A549 (cell line): ENCODE data around the gene OR10K2. TPM values are rescaled to one million over a fixed set of nuclear protein-coding genes. Genes with fewer than 3 reads are reported as not detected.

Experiments
- ATAC-seq, 2 experiments: fragments of 200-7000 bp in 1 of 2; fragments of >200 bp in 1 of 2; cut with Nextera tagmentation in 1 of 2; cut with Tn5 transposase in 1 of 2; 3 replicates each; pipeline versions ENCODE4 v1.8.0 to v1.9.1; 2018 to 2020; ENCODE audit warnings: mild to moderate bottlenecking in 1 of 2, moderate library complexity in 1 of 2
- CTCF ChIA-PET: fragments of 300-600 bp; sonication (Branson Sonifier 250); formaldehyde crosslinking; extraction: SDS; loops from one replicate; lab custom pipeline; 2021; ENCODE audit warnings: antibody characterized with exemption, inconsistent platforms; lab: Yijun Ruan, JAX
- POLR2A ChIA-PET: fragments of 350-600 bp; formaldehyde crosslinking; extraction: SDS; loops from one replicate; lab custom pipeline; 2021; ENCODE audit warnings: antibody characterized with exemption, inconsistent platforms; lab: Yijun Ruan, JAX
- DNase-seq, 2 experiments: peaks; one replicate each; pipeline versions ENCODE4 v3.0.0 to v3.0.0-alpha.2; 2011 to 2016; ENCODE audit warnings: low read depth in 1 of 2, low spot score in 1 of 2
- FAIRE-seq: peaks from 2 replicates; lab custom pipeline; 2011; peaks lifted over from hg19 to GRCh38; lab: Jason Lieb, UNC
- H3K27ac ChIP-seq, 2 experiments: fragments of >200 bp; sonication (Bioruptor Twin); formaldehyde crosslinking; 3 replicates each; pipeline ENCODE4 v1.5.1; 2016 to 2017
- H3K4me1 ChIP-seq: fragments of >200 bp; sonication (Bioruptor Twin); formaldehyde crosslinking; 3 replicates; pipeline ENCODE4 v1.6.1; 2016
- H3K4me2 ChIP-seq: fragments of >200 bp; sonication (Bioruptor Twin); formaldehyde crosslinking; 3 replicates; pipeline ENCODE4 v1.6.1; 2016
- H3K4me3 ChIP-seq: fragments of >200 bp; sonication (Bioruptor Twin); formaldehyde crosslinking; 3 replicates; pipeline ENCODE4 v1.5.1; 2016
- H3K9me3 ChIP-seq: fragments of >200 bp; sonication (Bioruptor Twin); formaldehyde crosslinking; 3 replicates; pipeline ENCODE4 v1.6.1; 2016
- BHLHE40 ChIP-seq: IDR thresholded peaks from 2 replicates; pipeline ENCODE4 v1.6.1; 2012; ENCODE audit warnings: low read depth, low read length, inconsistent platforms
- CBX2 ChIP-seq: fragments of 200-600 bp; sonication (generic); IDR thresholded peaks from 2 replicates; pipeline ENCODE4 v1.6.1; 2016; ENCODE audit warnings: low read depth, mild to moderate bottlenecking, borderline replicate concordance
- CEBPB ChIP-seq, 2 experiments: fragments of >200 bp in 1 of 2; sonication (Bioruptor Twin) in 1 of 2; formaldehyde crosslinking in 1 of 2; IDR thresholded peaks; 2 replicates each; pipeline ENCODE4 v1.6.1; 2012 to 2016
- CHD2 ChIP-seq: fragments of 150-350 bp; IDR thresholded peaks from 2 replicates; pipeline ENCODE4 v1.6.1; 2014; ENCODE audit warnings: low read length; ENCODE audit not compliant: partially characterized antibody
- EHMT2 ChIP-seq: fragments of 200-600 bp; sonication (generic); IDR thresholded peaks from 2 replicates; pipeline ENCODE4 v1.6.1; 2016; ENCODE audit warnings: antibody characterized with exemption, low read depth, mild to moderate bottlenecking, moderate library complexity
- EP300 ChIP-seq, 2 experiments: fragments of >200 bp; sonication (Bioruptor Twin); formaldehyde crosslinking; IDR thresholded peaks; 2 replicates in 1 of 2; 3 replicates in 1 of 2; pipeline ENCODE4 v1.6.1; 2016 to 2017
- ESRRA ChIP-seq: fragments of 150-350 bp; IDR thresholded peaks from 2 replicates; pipeline ENCODE4 v1.6.1; 2014; ENCODE audit warnings: mild to moderate bottlenecking, low read length, borderline replicate concordance
- FOXS1 ChIP-seq: fragments of 250-450 bp; sonication (Bioruptor Pico); IDR thresholded peaks from 2 replicates; pipeline ENCODE4 v1.5.0; 2020; ENCODE audit warnings: mild to moderate bottlenecking, moderate library complexity
- HDAC2 ChIP-seq: fragments of 200-600 bp; sonication (generic); IDR thresholded peaks from 2 replicates; pipeline ENCODE4 v1.6.1; 2016
- HEYL ChIP-seq: fragments of 250-450 bp; sonication (Bioruptor Pico); IDR thresholded peaks from 2 replicates; pipeline ENCODE4 v1.8.0; 2021; ENCODE audit warnings: mild to moderate bottlenecking, moderate library complexity
- HMGXB4 ChIP-seq: fragments of 250-450 bp; sonication (Bioruptor Pico); IDR thresholded peaks from 2 replicates; pipeline ENCODE4 v1.5.0; 2021; ENCODE audit warnings: mild to moderate bottlenecking, moderate library complexity, borderline replicate concordance
- JUN ChIP-seq, 2 experiments: fragments of >200 bp; sonication (Bioruptor Twin); formaldehyde crosslinking; IDR thresholded peaks; 2 replicates in 1 of 2; 3 replicates in 1 of 2; pipeline ENCODE4 v1.6.1; 2016 to 2017
- KDM1A ChIP-seq: fragments of 200-600 bp; sonication (generic); IDR thresholded peaks from 2 replicates; pipeline ENCODE4 v1.6.1; 2016; ENCODE audit warnings: low read depth, mild to moderate bottlenecking
- MAFK ChIP-seq: fragments of 450-650 bp; IDR thresholded peaks from 2 replicates; pipeline ENCODE4 v1.6.1; 2014; ENCODE audit not compliant: partially characterized antibody
- NFE2L2 ChIP-seq: fragments of 150-350 bp; conservative IDR thresholded peaks from 2 replicates; pipeline ENCODE4 v1.6.1; 2014; ENCODE audit warnings: low read length
- POLR2A ChIP-seq: IDR thresholded peaks from 2 replicates; pipeline ENCODE4 v1.6.1; 2012; ENCODE audit warnings: mild to moderate bottlenecking, low read length
- RARB ChIP-seq: fragments of 250-450 bp; sonication (Bioruptor Pico); IDR thresholded peaks from 2 replicates; pipeline ENCODE4 v1.8.0; 2021; ENCODE audit warnings: mild to moderate bottlenecking, moderate library complexity
- RCOR1 ChIP-seq: fragments of 150-350 bp; IDR thresholded peaks from 2 replicates; pipeline ENCODE4 v1.6.1; 2014; ENCODE audit warnings: antibody characterized with exemption, low read length, low read depth
- TP53 ChIP-seq: fragments of 250-450 bp; sonication (Bioruptor Pico); IDR thresholded peaks from 2 replicates; pipeline ENCODE4 v1.5.0; 2021; ENCODE audit warnings: mild to moderate bottlenecking, moderate library complexity
- ZFP36 ChIP-seq: fragments of 450-650 bp; IDR thresholded peaks from 2 replicates; pipeline ENCODE4 v1.6.1; 2014; ENCODE audit warnings: borderline replicate concordance; ENCODE audit not compliant: partially characterized antibody
- ZSCAN20 ChIP-seq: fragments of 250-450 bp; sonication (Bioruptor Pico); IDR thresholded peaks from 2 replicates; pipeline ENCODE4 v1.8.0; 2022; ENCODE audit warnings: mild to moderate bottlenecking, moderate library complexity
- WGBS: methylation state at CpG from one replicate; pipeline ENCODE4 v1.1.6; 2017; ENCODE audit errors: missing lambda C conversion rate; 5-methylcytosine and 5-hydroxymethylcytosine counted together
- polyA plus RNA-seq, 4 experiments: library from polyadenylated mRNA; depleted of rRNA in 3 of 4; stranded (reverse); fragments of >200 nt; fragmentation: RNase III in 1 of 4; extraction: RNeasy Plus Mini Kit Qiagen cat#74134 plus additional on column Dnase treatment in 1 of 4; gene quantifications; 2 replicates in 3 of 4; 3 replicates in 1 of 4; pipeline ENCODE4 v1.2.3, GENCODE V29; 2011 to 2017
- TF ChIP-seq, protein P1 (sequence below): fragments of 150-350 bp; IDR thresholded peaks from 2 replicates; pipeline ENCODE4 v1.6.1; 2014; ENCODE audit warnings: low read depth, mild to moderate bottlenecking, low read length
- TF ChIP-seq, protein P2 (sequence below): fragments of >200 bp; sonication (Bioruptor Twin); formaldehyde crosslinking; IDR thresholded peaks from 2 replicates; pipeline ENCODE4 v1.6.1; 2016

Gene OR10K2
- polyA plus RNA-seq, 2 of the 4 experiments (the other 2 are of a cell fraction) = not detected

GRCh38 chr1:158461534-158461933, 35.5 kb upstream of the OR10K2 start, which contains the start of gene OR10K1:
TSS of gene OR10K1 (plus strand) at chr1:158461834. CDS start at chr1:158465562, 3,728 bp downstream.
- Histone ChIP-seq H3K4me1 (no peaks in the 10 kb centered on the region), H3K4me3 (no peak within 1 kb of the TSS), H3K4me2 (no peak within 1 kb of the TSS), H3K27ac (no peak within 1 kb of the TSS), H3K9me3 (no peaks in the 10 kb centered on the region)
- ATAC-seq (no peak), FAIRE-seq (no peak), DNase-seq (no peak)
- ChIA-PET CTCF (no interaction called here), POLR2A (no interaction called here)
- 0% methylated on average over 2 of the region's 2 CpGs for WGBS
- TF ChIP-seq HEYL (CRISPR knock-in tag) (no peak), ESRRA (no peak)

GRCh38 chr1:158458263-158458662, 32.2 kb upstream of the OR10K2 start:
- Histone ChIP-seq H3K4me1 (no peaks in the 10 kb centered on the region), H3K4me2 (no peak overlapping the region), H3K27ac (no peak overlapping the region), H3K9me3 (no peaks in the 10 kb centered on the region), H3K4me3 (no peak overlapping the region)
- ChIA-PET CTCF (no interaction called here), POLR2A (no interaction called here)
- ATAC-seq (no peak), FAIRE-seq (no peak), DNase-seq (no peak)
- TF ChIP-seq HEYL (CRISPR knock-in tag) (no peak), RARB (CRISPR knock-in tag) (no peak), CHD2 (no peak), JUN (IDR thresholded peaks at IDR 0.05) (no peak), KDM1A (no peak), CBX2 (no peak), POLR2A (no peak), NFE2L2 (no peak), EP300 (IDR thresholded peaks at IDR 0.05) (no peak)
- TF ChIP-seq, protein P1, sequence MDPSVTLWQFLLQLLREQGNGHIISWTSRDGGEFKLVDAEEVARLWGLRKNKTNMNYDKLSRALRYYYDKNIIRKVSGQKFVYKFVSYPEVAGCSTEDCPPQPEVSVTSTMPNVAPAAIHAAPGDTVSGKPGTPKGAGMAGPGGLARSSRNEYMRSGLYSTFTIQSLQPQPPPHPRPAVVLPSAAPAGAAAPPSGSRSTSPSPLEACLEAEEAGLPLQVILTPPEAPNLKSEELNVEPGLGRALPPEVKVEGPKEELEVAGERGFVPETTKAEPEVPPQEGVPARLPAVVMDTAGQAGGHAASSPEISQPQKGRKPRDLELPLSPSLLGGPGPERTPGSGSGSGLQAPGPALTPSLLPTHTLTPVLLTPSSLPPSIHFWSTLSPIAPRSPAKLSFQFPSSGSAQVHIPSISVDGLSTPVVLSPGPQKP = no peak
- TF ChIP-seq, protein P2, sequence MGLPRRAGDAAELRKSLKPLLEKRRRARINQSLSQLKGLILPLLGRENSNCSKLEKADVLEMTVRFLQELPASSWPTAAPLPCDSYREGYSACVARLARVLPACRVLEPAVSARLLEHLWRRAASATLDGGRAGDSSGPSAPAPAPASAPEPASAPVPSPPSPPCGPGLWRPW = no peak

DNA sequence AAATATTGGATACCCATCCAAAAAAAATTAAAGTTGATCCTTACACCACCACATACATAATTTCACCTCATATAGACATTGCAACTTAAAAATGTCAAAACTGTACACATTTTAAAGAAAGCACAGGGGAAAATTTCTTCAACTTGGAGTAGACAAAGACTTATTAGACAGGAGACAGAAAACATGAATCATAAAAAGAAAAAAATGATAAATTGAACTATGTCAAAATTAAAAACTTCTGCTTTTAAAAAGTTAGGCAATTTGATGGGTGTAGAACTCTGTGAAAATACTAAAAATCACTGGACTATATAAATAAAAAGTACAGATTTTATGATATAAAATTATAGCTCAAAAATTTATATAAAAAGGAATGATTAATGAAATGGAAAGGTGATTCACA, 31.2 kb upstream of the OR10K2 start:
- ATAC-seq = no peak
- Histone ChIP-seq H3K4me2 (no peak overlapping the region), H3K4me3 (no peak overlapping the region), H3K9me3 (no peaks in the 10 kb centered on the region), H3K4me1 (no peaks in the 10 kb centered on the region), H3K27ac (no peak overlapping the region)
- POLR2A ChIA-PET = no interaction called here
- CTCF ChIA-PET = no interaction called here
- no peak for TF ChIP-seq HDAC2
- TF ChIP-seq EHMT2 = no peak
- no peak for TF ChIP-seq TP53 (CRISPR knock-in tag)
- no peak for TF ChIP-seq FOXS1 (CRISPR knock-in tag)
- TF ChIP-seq HMGXB4 (CRISPR knock-in tag) = no peak
- TF ChIP-seq RCOR1 = no peak
- no peak for TF ChIP-seq MAFK
- TF ChIP-seq CEBPB (IDR thresholded peaks at IDR 0.05) = no peak
- no peak for TF ChIP-seq ZSCAN20 (CRISPR knock-in tag)
- TF ChIP-seq, protein P1 = no peak
- no peak for TF ChIP-seq ZFP36
- no peak for TF ChIP-seq RARB (CRISPR knock-in tag)
- no peak for TF ChIP-seq BHLHE40
- no peak for DNase-seq
- FAIRE-seq = no peak
